DOHH2 (cell line): ENCODE results near the gene CCDC12.

Experiments used
- CTCF ChIP-seq: fragments of 200-600 bp; sonication (generic); IDR thresholded peaks from one replicate; pipeline ENCODE4 v1.5.1; 2014; ENCODE audit warnings: antibody characterized with exemption, mild to moderate bottlenecking, low read depth, low read length; ENCODE audit not compliant: poor library complexity, severe bottlenecking
- EZH2phosphoT487 ChIP-seq: fragments of 200-600 bp; sonication (generic); IDR thresholded peaks from 2 replicates; pipeline ENCODE4 v1.6.1; 2017; ENCODE audit warnings: borderline replicate concordance, mild to moderate bottlenecking, antibody characterized with exemption, low read length, moderate library complexity, mixed read lengths

- no peak for TF ChIP-seq CTCF
- no peak for TF ChIP-seq EZH2phosphoT487
These were observed 16.7 kb upstream of the CCDC12 start for GRCh38 chr3:46993292-46993691.
